HG03103 (cell line): ENCODE results near the gene RYR2.
"Not testable (repeated sequence)": the region's sequence is repeated elsewhere in the genome, so short reads cannot be mapped to it uniquely, and the experiment has no call there.

Source experiments
- ATAC-seq: cut with Tn5 transposase; IDR thresholded peaks from one replicate; pipeline ENCODE4 v1.9.1; 2021; ENCODE audit warnings: low read depth; ENCODE audit not compliant: unreplicated experiment

RYR2 gene

GRCh38 chr1:237070519-237070918 lies 28.5 kb downstream of the RYR2 start:
- ATAC-seq, result no peak

GRCh38 chr1:237071641-237072420 lies 29.8 kb downstream of the RYR2 start:
- ATAC-seq, result no peak

- no peak for ATAC-seq
Measured at GRCh38 chr1:237074371-237075117, 32.6 kb downstream of the RYR2 start.

- ATAC-seq, result no peak
Measured at GRCh38 chr1:237084341-237085077, 42.5 kb downstream of the RYR2 start.

DNA sequence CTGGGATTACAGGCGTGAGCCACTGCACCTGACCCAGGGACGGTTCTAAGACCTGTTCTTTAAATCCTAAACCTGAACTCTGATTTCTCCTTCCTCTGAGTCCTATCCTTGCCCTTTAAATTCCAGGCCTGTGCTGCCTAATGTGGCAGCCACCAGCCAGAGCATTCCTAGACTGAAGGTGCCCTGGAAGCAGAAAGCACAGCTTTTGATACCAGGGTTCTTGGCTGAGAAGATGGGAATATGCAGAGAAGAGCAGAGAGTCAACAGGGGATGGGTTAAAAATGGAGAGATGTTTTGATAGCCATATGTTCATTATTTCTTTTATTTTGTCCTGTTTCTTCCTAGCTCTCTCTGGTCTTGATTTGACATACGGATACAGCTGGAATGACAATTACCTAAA lies 49.7 kb downstream of the RYR2 start:
- ATAC-seq, result no peak

DNA sequence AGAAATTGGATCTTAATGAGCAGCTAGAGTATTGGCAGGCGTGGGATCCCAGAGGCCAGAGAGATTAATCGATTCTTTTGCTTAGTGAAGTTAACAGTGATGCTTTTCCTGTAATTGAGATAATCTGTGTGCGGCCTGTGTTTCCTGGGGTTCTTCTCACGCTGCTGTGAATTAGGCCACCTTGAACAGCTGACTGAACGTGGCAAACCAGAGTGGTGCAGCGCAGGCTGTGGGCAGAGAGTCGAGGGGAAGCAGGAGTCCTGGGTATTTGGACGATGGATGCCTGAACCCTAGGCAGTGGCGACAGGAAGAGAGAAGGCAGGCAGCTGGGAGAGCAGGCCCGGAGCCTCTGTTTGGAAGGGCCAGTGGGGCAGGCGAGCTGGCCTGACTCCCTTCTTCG lies 51.7 kb downstream of the RYR2 start:
- ATAC-seq, result no peak

GRCh38 chr1:237098541-237098940 lies 56.6 kb downstream of the RYR2 start:
- ATAC-seq, result no peak

DNA sequence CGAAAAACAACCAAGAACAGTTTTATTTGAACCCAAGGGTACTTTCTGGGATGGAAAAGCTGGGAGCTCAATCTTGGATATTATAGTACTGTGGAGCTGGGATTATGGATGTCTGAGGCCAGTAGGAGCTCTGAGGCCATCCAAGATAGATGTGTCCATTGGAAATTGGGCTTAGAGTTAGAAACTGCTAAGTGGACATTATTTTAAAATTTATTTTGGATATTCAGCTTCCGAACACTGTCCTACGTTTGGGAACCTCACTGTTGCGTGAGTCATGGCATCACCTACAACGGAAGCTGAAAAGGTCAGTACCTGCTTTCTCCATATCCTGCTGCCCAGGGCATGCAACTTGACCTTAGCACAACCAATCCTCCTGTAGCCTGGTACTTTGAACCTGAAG lies 61.0 kb downstream of the RYR2 start:
- ATAC-seq, result no peak

DNA sequence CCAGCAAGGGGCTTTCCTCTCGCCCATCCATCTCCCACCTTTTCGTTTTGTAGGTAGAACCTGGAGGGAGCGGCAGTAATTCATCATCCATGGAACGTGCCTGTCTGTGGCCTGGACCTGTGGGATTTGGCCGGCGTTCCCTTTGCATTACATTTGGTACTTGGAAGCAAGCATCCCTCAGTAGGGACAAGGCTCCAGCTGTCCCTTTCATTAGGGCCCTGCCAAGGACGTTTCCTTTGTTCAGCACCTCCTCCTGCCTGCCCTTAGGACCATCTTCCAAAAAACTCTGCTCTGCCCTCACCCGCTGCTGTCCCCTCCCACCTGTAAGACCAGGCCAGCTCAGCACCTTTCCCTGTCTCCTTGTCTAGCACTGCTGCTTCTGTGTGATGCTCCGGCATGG lies 62.1 kb downstream of the RYR2 start:
- ATAC-seq, result no peak

DNA sequence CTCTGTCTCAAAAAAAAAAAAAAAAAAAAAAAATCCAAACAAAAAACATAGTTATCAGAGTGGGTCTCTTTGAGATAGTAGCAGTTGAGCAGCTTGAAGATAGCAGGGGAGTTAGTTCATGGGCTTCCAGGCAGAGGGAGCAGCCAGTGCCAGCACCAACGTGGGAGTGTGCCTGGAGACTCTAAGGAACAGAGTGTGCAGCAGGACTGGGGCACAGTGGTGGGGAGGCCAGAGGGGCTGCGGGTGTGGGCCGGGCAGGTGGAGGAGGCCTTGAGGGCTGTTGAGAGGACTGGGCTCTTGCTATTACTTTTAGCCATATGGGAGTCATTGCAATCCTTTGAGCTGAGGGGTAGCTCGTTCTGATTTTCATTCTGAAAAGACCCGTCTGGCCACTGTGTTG lies 63.8 kb downstream of the RYR2 start:
- ATAC-seq, result no peak

DNA sequence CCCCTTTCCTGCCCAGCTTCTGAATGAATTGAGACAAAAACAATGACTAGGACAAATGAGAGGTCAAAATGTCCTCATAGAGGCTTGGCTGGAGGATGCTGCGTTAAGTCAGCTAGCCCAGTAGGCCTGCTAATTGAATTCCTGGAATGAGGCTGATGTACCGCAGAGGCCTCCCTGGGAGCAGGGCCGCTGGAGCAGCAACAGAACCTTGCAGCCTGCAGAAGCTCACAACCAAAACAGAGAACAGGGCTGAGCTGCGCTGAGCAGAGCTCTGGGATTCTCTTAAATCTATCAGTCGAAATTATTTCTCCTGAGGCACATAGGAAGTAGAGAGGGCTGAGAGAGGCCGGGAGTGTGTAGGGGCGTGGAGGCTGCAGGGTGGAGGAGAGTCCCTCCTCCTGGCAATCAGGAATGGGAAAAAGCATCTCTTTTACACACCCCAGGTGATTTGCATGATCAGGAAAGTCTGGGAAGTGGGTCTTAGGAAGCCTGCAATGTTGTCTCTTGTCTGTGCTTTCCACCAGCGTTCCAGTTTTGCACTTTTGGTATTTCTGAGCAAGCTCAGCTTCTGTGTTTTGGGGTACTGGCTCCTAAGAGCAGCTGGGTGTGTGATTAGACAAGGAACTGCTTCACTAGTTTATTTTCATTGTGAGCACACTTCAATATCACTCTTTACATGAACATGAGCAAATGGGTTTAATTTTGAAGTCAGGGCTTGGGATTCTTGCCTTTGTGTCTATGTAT lies 66.5 kb downstream of the RYR2 start:
- ATAC-seq, result no peak

DNA sequence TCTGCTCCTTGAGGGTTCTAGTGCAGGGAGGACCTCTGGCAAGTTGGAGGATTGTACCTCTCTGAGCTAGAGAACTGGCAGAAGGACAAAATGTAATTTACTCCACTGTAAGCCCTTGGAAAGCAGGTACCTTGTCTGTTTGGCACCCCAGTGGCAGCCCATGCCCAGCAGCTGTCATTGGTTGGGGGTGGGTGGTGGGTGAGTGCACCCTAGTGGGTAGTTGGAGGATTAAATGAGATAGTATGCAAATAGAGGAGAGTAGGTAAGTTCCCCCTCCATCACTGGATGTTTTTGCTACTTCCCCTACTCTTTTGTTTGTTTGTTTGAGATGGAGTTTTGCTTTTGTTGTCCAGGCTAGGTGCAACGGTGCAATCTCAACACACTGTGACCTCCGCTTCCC lies 69.8 kb downstream of the RYR2 start:
- ATAC-seq, result no peak

DNA sequence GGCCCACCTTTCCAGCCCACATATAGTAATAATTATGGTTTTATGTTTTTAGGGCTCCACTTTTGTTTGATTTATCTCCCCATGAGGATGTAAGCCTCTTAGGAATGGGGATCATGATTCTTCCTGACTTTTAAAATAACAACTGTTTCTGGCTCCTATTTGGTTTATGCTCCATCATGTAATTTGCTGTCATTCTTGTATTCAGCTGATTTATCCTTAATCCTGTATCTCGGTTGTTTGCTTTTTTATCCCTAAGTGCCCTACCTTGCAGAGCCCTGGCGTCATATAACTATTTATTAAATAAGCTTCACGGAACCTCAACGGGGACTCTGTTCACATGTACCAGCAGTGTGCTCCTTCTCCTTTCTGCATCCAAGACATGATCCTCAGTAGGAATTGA lies 70.7 kb downstream of the RYR2 start:
- ATAC-seq, result no peak

GRCh38 chr1:237115035-237115434 lies 73.1 kb downstream of the RYR2 start:
- ATAC-seq, result no peak

DNA sequence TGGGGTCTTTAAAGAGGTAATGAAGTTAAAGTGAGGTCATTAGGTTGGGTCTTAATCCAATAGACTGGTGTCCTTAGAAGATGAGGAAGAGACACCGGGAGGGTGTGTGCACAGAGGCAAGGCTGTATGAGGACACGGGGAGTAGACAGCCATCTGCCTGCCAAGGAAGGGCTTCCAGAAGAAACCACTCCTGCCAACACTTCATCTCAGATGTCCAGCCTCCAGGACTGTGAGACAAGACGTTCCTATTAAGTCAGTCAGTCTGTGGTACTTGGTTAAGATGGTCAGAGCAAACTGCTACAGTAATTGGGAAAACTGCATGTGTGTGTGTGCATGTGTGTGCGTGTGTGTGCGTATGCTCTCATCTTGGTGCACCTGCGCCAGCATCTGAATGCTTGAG lies 77.1 kb downstream of the RYR2 start:
- no peak for ATAC-seq

DNA sequence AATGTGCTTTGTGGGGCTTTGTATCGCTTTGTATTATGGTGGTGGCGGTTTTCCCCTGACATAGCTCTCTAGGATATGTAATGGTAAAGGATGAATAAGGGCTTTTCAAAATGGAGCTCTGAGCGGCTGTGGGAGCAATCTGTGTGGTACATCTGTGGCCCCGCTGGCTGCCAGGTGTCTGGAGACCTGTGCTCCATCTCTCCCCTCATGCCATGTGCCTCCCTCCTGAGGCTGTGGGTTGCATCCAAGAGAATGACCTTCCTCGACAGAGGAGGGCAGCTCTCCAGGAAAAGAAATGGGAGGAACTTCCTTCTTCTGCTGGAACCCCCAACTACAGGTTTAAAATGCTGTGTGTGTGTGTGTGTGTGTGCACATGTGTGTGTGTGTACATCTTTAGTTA lies 78.7 kb downstream of the RYR2 start:
- no peak for ATAC-seq

DNA sequence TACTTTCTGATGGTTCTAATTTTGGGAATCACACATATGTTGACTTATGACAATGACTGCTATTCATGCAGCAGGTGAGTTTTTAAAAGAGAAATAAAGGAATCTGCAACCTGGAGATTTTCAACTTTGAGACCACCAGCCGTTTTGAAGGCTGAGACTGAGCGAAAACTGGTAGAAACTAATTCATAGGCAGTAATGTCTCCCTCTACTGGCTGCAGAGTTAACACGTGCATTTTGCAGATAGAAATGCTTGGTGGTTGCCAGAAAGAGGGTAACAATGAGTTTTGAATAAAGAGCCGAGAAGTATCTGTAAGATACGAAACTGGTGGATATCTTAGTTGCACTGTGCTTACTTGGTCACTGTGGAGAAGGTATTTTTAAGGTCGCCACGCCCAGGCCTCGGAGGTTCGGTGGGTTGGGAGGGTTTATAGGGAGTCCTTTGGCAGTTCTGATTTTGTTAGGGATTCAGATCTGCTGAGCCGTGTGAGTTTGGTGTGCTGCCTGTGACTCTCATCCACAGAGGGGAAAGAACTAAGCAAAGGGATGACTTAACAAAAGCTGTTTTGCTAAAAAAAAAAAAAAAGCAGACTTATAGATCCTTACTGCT lies 83.0 kb downstream of the RYR2 start:
- ATAC-seq, result no peak

DNA sequence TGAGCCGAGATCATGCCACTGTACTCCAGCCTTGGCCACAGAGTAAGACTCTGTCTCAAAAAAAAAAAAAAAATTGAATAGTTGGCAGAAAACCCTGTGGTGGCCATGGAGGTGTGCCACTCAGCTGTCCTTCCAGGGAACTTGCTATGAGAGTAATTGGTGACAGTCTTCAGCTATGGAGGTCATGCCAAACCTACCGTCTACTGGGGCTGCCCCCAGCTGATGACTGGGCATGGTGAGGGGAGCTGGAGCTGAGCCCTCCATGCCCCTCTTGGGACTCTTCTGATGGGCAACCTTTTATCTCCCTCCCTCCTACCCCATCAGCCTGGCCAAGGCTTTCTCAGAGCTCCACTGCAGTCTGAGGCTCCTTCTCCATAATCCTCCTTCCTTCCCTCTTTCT lies 84.2 kb downstream of the RYR2 start:
- ATAC-seq, result no peak

- not testable (repeated sequence) for ATAC-seq
Measured at GRCh38 chr1:237127301-237127700, 85.3 kb downstream of the RYR2 start.

DNA sequence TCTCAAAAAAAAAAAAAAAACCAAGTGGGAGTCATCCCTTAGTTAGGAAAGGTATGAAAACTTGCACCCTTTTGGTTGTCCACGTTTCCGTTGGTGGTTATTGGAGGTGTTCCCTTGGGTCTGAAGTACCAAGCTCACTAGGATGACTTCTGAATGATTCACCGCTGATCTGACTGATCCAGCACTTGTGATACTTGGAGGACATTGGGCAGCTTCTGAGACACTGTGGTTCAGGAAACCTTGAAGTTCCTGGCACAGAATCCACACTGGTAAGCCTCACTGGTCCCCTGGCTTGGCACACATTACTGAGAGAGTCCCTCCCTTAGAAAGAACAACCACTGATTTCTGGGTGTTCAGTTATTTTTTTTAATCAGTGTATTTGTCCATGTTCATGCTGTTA lies 91.9 kb downstream of the RYR2 start:
- no peak for ATAC-seq
